D721Med (cell line): ENCODE data around the gene CD36.

ENCODE experiments used
- DNase-seq: peaks from one replicate; pipeline ENCODE4 v3.0.0; 2011; ENCODE audit warnings: low spot score; ENCODE audit not compliant: insufficient read length
- FAIRE-seq: peaks from 2 replicates; lab custom pipeline; 2011; peaks lifted over from hg19 to GRCh38; lab: Jason Lieb, UNC
- TF ChIP-seq, protein P1 (sequence below): IDR thresholded peaks from 2 replicates; pipeline ENCODE4 v1.5.1; 2012; ENCODE audit warnings: mild to moderate bottlenecking, control low read depth; ENCODE audit not compliant: insufficient read depth; ENCODE audit errors: missing control alignments

Gene CD36

DNA sequence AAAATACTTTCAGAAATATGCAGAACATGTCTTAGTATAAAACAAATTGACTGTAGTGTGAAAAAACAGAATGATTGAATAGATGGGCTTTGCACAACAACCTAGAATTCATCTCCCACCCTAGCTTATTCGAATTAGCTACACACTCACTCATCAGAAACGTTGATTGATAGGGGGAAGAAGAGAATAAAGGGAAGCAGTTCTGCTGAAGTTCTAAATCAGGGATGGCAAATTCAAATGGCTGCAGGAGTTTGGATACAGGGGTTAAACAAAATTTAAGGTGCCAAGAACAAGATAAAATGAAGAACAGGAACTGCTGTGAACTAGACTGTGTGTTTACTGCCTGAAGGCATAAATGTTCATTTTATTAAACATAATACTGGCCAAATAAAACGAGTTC, 9.0 kb downstream of the CD36 start:
- no peak for FAIRE-seq

DNA sequence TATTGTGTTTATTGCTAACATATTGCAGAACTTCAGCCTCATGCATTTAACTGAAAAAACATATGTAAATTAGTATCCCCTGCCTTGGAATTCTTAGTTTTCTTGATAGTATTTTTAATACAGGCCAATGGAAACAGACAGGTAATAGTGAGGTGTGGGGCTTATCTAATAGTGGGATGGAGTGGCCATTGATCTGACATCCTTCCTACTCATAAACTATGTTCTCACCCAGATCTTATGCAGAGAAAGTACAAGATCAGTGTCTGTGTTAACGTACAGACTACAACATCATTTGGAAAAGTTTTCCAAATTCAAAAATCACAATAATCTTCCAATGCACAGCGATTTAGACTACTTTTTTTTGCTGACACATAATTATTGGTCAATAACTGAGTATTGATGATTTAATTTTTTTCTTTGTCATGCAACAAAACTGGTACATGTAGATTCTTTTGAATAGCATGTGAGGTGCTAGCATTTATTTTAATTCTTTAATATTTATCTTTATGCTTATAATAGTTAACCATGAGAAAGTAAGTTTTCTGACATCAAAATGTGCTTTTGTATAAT, 9.7 kb downstream of the CD36 start:
- FAIRE-seq = no peak
- DNase-seq = no peak
- TF ChIP-seq, protein P1, sequence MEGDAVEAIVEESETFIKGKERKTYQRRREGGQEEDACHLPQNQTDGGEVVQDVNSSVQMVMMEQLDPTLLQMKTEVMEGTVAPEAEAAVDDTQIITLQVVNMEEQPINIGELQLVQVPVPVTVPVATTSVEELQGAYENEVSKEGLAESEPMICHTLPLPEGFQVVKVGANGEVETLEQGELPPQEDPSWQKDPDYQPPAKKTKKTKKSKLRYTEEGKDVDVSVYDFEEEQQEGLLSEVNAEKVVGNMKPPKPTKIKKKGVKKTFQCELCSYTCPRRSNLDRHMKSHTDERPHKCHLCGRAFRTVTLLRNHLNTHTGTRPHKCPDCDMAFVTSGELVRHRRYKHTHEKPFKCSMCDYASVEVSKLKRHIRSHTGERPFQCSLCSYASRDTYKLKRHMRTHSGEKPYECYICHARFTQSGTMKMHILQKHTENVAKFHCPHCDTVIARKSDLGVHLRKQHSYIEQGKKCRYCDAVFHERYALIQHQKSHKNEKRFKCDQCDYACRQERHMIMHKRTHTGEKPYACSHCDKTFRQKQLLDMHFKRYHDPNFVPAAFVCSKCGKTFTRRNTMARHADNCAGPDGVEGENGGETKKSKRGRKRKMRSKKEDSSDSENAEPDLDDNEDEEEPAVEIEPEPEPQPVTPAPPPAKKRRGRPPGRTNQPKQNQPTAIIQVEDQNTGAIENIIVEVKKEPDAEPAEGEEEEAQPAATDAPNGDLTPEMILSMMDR = no peak

More for the DNA sequence above, 9.0 kb downstream of the CD36 start:
- DNase-seq = no peak
- TF ChIP-seq, protein P1 = no peak

GRCh38 chr7:80649011-80649410, 10.6 kb downstream of the CD36 start:
- DNase-seq (no peak), FAIRE-seq (no peak)
- TF ChIP-seq, protein P1 = no peak

GRCh38 chr7:80650030-80650429, 11.6 kb downstream of the CD36 start:
- DNase-seq (no peak), FAIRE-seq (no peak)
- TF ChIP-seq, protein P1 = no peak

DNA sequence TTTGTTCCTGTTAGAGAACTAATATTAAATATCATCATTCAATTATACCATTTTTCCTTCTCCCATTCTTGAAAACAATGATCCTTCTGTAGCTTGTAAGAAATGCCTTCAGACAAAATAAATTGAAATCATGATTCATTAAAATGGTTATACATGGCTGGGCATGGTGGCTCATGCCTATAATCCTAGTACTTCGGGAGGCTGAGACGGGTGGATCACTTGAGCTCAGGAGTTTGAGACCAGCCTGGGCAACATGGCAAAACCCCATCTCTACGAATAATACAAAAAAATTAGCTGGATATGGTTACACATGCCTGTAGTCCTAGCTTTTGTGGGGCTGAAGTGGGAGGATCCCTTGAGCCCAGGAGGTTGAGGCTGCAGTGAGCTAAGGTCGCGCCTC, 13.0 kb downstream of the CD36 start:
- DNase-seq (no peak), FAIRE-seq (no peak)
- TF ChIP-seq, protein P1 = no peak

- FAIRE-seq = no peak
- TF ChIP-seq, protein P1 = no peak
Measured at GRCh38 chr7:80653244-80653643, 14.8 kb downstream of the CD36 start.

DNA sequence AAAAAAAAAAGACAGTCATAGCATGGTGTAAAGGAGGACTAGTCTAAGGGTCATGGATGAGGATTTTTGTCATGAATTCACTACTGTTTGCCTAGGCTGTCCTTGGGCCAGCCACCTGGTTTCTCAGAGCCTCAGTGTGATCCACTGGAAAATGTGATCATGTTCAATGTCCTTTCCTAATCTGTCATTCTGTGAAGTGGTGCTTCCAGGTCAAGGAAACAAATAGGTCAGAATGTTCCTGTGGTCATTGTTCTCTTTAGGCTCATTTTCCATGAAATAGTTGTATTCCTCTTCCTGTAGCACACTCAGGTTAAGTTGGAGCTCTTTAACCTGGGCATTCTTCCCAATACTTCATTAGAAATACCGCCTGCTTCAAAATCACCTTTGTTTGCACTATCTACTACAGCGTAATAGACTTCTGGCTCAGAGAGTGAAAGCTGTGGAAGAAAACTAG, 16.5 kb downstream of the CD36 start:
- DNase-seq (no peak), FAIRE-seq (no peak)
- TF ChIP-seq, protein P1 = no peak

More at GRCh38 chr7:80653244-80653643, 14.8 kb downstream of the CD36 start:
- no peak for DNase-seq
